Panc1 (cell line): ENCODE results near the gene FN3K. TPM values are rescaled to one million over a fixed set of nuclear protein-coding genes. Genes with fewer than 3 reads are reported as not detected.

Source experiments
- ATAC-seq: fragments of 200-7000 bp; cut with Tn5 transposase; 2 replicates; pipeline ENCODE4 v1.9.1; 2020; ENCODE audit warnings: mild to moderate bottlenecking, moderate library complexity
- BruUV-seq: library from RNA; stranded (reverse); fragments of 400-500 nt; replicated peaks from 2 replicates; lab custom pipeline; 2021; lab: Mats Ljungman, UMichigan
- CTCF ChIA-PET: fragments of 300-600 bp; sonication (Branson Sonifier 250); formaldehyde crosslinking; loops from one replicate; lab custom pipeline; 2022; ENCODE audit warnings: antibody characterized with exemption; lab: Charles Lee
- POLR2A ChIA-PET: fragments of 300-600 bp; sonication (Branson Sonifier 250); formaldehyde crosslinking; loops from one replicate; lab custom pipeline; 2022; ENCODE audit warnings: antibody characterized with exemption; lab: Charles Lee
- DNase-seq: peaks from one replicate; pipeline ENCODE4 v3.0.0-alpha.2; 2010; ENCODE audit warnings: low read depth, low spot score
- H3K27ac ChIP-seq: 2 replicates; pipeline ENCODE4 v1.5.1; 2011; ENCODE audit warnings: mild to moderate bottlenecking, low read length, inconsistent platforms
- H3K27me3 ChIP-seq: fragments of 200-500 bp; sonication (Bioruptor generic); 2 replicates; pipeline ENCODE4 v1.6.0; 2014; ENCODE audit warnings: low read length, inconsistent platforms; ENCODE audit not compliant: control insufficient read depth, insufficient read depth
- H3K36me3 ChIP-seq: fragments of 200-500 bp; sonication (Bioruptor generic); 2 replicates; pipeline ENCODE4 v1.5.1; 2014; ENCODE audit warnings: inconsistent platforms, mild to moderate bottlenecking, low read length, moderate library complexity; ENCODE audit not compliant: control insufficient read depth, insufficient read depth
- H3K4me1 ChIP-seq: 2 replicates; pipeline ENCODE4 v1.5.1; 2011; ENCODE audit warnings: inconsistent platforms, mild to moderate bottlenecking, low read length, moderate library complexity; ENCODE audit not compliant: control insufficient read depth, insufficient read depth
- H3K4me3 ChIP-seq, 2 experiments: 2 replicates each; pipeline ENCODE4 v1.5.1; 2011 to 2012; ENCODE audit warnings: low read depth in 2 of 2, low read length in 2 of 2, mild to moderate bottlenecking in 2 of 2, inconsistent platforms in 1 of 2, moderate library complexity in 1 of 2
- H3K9me3 ChIP-seq: fragments of 200-500 bp; sonication (Bioruptor generic); 2 replicates; pipeline ENCODE4 v1.5.1; 2014; ENCODE audit warnings: low read depth, mild to moderate bottlenecking, inconsistent platforms, low read length, moderate library complexity; ENCODE audit not compliant: control insufficient read depth, insufficient read depth
- CTCF ChIP-seq: fragments of 450-650 bp; IDR thresholded peaks from 2 replicates; pipeline ENCODE4 v1.5.1; 2017; ENCODE audit warnings: mild to moderate bottlenecking
- POLR2AphosphoS5 ChIP-seq: IDR thresholded peaks from 2 replicates; pipeline ENCODE4 v1.6.1; 2012; ENCODE audit warnings: mild to moderate bottlenecking, low read depth, low read length, moderate library complexity
- REST ChIP-seq, 2 experiments: IDR thresholded peaks; 2 replicates each; pipeline ENCODE4 v1.6.1; 2011 to 2012; ENCODE audit warnings: low read depth in 2 of 2, control low read depth in 1 of 2, low read length in 1 of 2, mild to moderate bottlenecking in 1 of 2, moderate library complexity in 1 of 2; ENCODE audit not compliant: insufficient read depth in 1 of 2
- SIN3A ChIP-seq: IDR thresholded peaks from 2 replicates; pipeline ENCODE4 v1.6.1; 2012; ENCODE audit warnings: low read depth, mild to moderate bottlenecking, low read length, moderate library complexity, borderline replicate concordance; ENCODE audit not compliant: insufficient read depth
- TCF7L2 ChIP-seq: IDR thresholded peaks from 2 replicates; pipeline ENCODE4 v1.6.1; 2011; ENCODE audit warnings: mild to moderate bottlenecking, low read depth, low read length, inconsistent platforms
- in situ Hi-C: cut with HindIII; loops from 2 replicates; pipeline ENCODE4 v1.10.0; 2016; ENCODE audit warnings: low sequenced_read_pairs, low pct_unique_long_range_greater_than_20kb
- intact Hi-C: fragments of 100-400 bp; cut with micrococcal nuclease; formaldehyde crosslinking; loops from one replicate; pipeline ENCODE4 v1.10.0; 2022; ENCODE audit not compliant: unreplicated experiment
- total RNA-seq: library from RNA; stranded (reverse); gene quantifications from one replicate; pipeline ENCODE4 v1.2.1, GENCODE V29; 2021; ENCODE audit not compliant: unreplicated experiment

FN3K gene
- total RNA-seq, 1 experiment from 2014 or later: 34.8 TPM

GRCh38 chr17:82780971-82781893, 45.8 kb downstream of the FN3K start:
- ChIA-PET CTCF (interaction anchor here (0.6 to 1.9 kb wide), 3 partner anchors 113 to 187 kb away, joined by 4 to 9 read pairs (median 6); no protein-coding TSS in a partner anchor), POLR2A (interaction anchor here (0.6 kb wide), 1 partner anchor 141 kb away, joined by 16 read pairs; no protein-coding TSS in a partner anchor)
- Histone ChIP-seq H3K36me3 (peaks cover 9% of the 10 kb centered on the region), H3K27ac (no peak overlapping the region), H3K4me1 (no peaks in the 10 kb centered on the region), H3K27me3 (no peaks in the 10 kb centered on the region), H3K4me3 (no peak overlapping the region), H3K9me3 (no peaks in the 10 kb centered on the region)
- no peak for TF ChIP-seq REST (IDR thresholded peaks at IDR 0.05; ENCODE audit: insufficient read depth in 1 of 2, low read depth in 2 of 2, low read length in 1 of 2)
- TF ChIP-seq TCF7L2: no peak
- no peak for TF ChIP-seq SIN3A
- TF ChIP-seq POLR2AphosphoS5: no peak
- no peak for TF ChIP-seq CTCF
- ATAC-seq (peak; percentile 68), DNase-seq (no peak)
- intact Hi-C loops (no loop called here), in situ Hi-C loops (no loop called here)
- no TSS peak for BruUV-seq

GRCh38 chr17:82781894-82782274, 46.5 kb downstream of the FN3K start:
- ATAC-seq: peak; percentile 97
- peak; percentile 24 for DNase-seq
- H3K27ac ChIP-seq: no peak overlapping the region
- in situ Hi-C loops (no loop called here), intact Hi-C loops (no loop called here)
- no peak overlapping the region for H3K4me3 ChIP-seq
- no TSS peak for BruUV-seq
- TF ChIP-seq SIN3A (no peak), REST (IDR thresholded peaks at IDR 0.05; ENCODE audit: insufficient read depth in 1 of 2, low read depth in 2 of 2, low read length in 1 of 2) (no peak), CTCF (peak; percentile 98)
- H3K9me3 ChIP-seq: no peaks in the 10 kb centered on the region
- no peaks in the 10 kb centered on the region for H3K27me3 ChIP-seq
- ChIA-PET POLR2A (no interaction called here), CTCF (interaction anchor here (0.6 to 1.9 kb wide), 3 partner anchors 114 to 188 kb away, joined by 4 to 9 read pairs (median 6); no protein-coding TSS in a partner anchor)
- H3K36me3 ChIP-seq: peaks cover 9% of the 10 kb centered on the region
- no peaks in the 10 kb centered on the region for H3K4me1 ChIP-seq
